Heart left ventricle (tissue), 16 donors: ENCODE data around the gene SSBP4. TPM values are rescaled to one million over a fixed set of nuclear protein-coding genes. Genes with fewer than 3 reads are reported as not detected.

Source experiments
- ATAC-seq, 4 donors: fragments of 200-7000 bp; cut with Tn5 transposase; one replicate each; pipeline ENCODE4 v1.9.1; 2020 to 2022; ENCODE audit warnings: moderate library complexity in 4 of 4, mild to moderate bottlenecking in 3 of 4, moderate number of reproducible peaks in 1 of 4
- DNase-seq, 5 donors: peaks; one replicate each; pipeline ENCODE4 v3.0.0-alpha.2; 2020
- H3K27ac ChIP-seq, 12 donors: fragments of 200-600 bp; sonication (generic) in 4 of 12; one replicate each; pipeline versions ENCODE4 v1.5.0 to v1.8.0; 2016 to 2022; ENCODE audit warnings: mild to moderate bottlenecking in 2 of 12
- H3K27me3 ChIP-seq, 9 donors: fragments of 200-600 bp; sonication (generic) in 2 of 9; one replicate each; pipeline versions ENCODE4 v1.5.1 to v1.8.0; 2016 to 2022; ENCODE audit warnings: mild to moderate bottlenecking in 3 of 9
- H3K36me3 ChIP-seq, 9 donors: fragments of 200-600 bp; sonication (generic) in 2 of 9; one replicate each; pipeline versions ENCODE4 v1.5.0 to v1.8.0; 2018 to 2022; ENCODE audit warnings: mild to moderate bottlenecking in 2 of 9
- H3K4me1 ChIP-seq, 12 donors: fragments of 200-600 bp; sonication (generic) in 4 of 12; one replicate each; pipeline versions ENCODE4 v1.5.0 to v1.8.0; 2016 to 2022; ENCODE audit warnings: mild to moderate bottlenecking in 3 of 12
- H3K4me3 ChIP-seq, 12 donors: fragments of 200-600 bp; sonication (generic) in 4 of 12; one replicate each; pipeline versions ENCODE4 v1.5.0 to v1.8.0; 2017 to 2022; ENCODE audit warnings: mild to moderate bottlenecking in 9 of 12, moderate library complexity in 4 of 12
- H3K9me3 ChIP-seq, 12 donors: fragments of 200-600 bp; sonication (generic) in 4 of 12; one replicate each; pipeline versions ENCODE4 v1.5.0 to v1.8.0; 2016 to 2022; ENCODE audit warnings: mild to moderate bottlenecking in 1 of 12
- POLR2A ChIP-seq, 2 donors: fragments of 450-650 bp; IDR thresholded peaks; one replicate each; pipeline ENCODE4 v1.6.1; 2017; ENCODE audit warnings: antibody characterized with exemption in 2 of 2, mild to moderate bottlenecking in 2 of 2, moderate library complexity in 2 of 2
- WGBS, 4 donors: extraction: QIAGEN DNeasy Blood & Tissue Kit in 2 of 4; methylation state at CpG; one replicate each; pipeline versions ENCODE4 v1.1.5 to v1.1.7; 2013 to 2018; 5-methylcytosine and 5-hydroxymethylcytosine counted together
- intact Hi-C, 10 donors: fragments of 100-400 bp; cut with DNase I; formaldehyde crosslinking; loops; one replicate each; pipeline versions ENCODE4 v1.11.1 to v1.14.2; 2022
- polyA plus RNA-seq, 2 donors: library from polyadenylated mRNA; stranded (reverse); fragments of 200-250 nt; gene quantifications; one replicate each; pipeline ENCODE4 v1.2.3, GENCODE V29; 2013
- total RNA-seq, 9 donors: library from RNA; depleted of rRNA in 2 of 9; stranded (reverse); fragments of >200 nt in 2 of 9; fragmentation: NEBNext Ultra II Directional in 3 of 9; extraction: Animal tissue kit (Norgen Biotek cat#: 25700) in 3 of 9; gene quantifications; one replicate each; pipeline versions ENCODE4 v1.1.0 to v1.2.4, GENCODE V29; 2016 to 2023
- TF ChIP-seq, protein P1 (sequence below), 12 donors: fragments of 200-600 bp; sonication (generic) in 4 of 12; IDR thresholded peaks; one replicate each; pipeline versions ENCODE4 v1.5.0 to v1.8.0; 2018 to 2022; ENCODE audit warnings: antibody characterized with exemption in 12 of 12, mild to moderate bottlenecking in 5 of 12
- donor health status: ischemic (EF 13 %, LVEDD 7.1; RV severe dilation, severe dysfunction).
- donor health status: healthy with polysubstance abuse.
- donor health status: DM: no; HTN: yes; CAD: no.
- donor health status: DM: no; HTN: no; CAD: no.
- donor health status: ischemic (EF 25% LVEDD 6.9; RV normal size, moderate dysfunction).
- donor health status: ischemic (EF 25% LVEDD 5.7; RV mildly dilated, moderate dysfunction).
- donor health status: healthy.
- donor health status: DM: yes; HTN: yes; CAD: no.
- donor health status: ischemic (EF 35%, LVEDD 5.7; RV mildly dilated, moderate dysfunction).
- donor health status: nonischemic (EF 11% LVEDD 7.7; RV severe dilation, severe dysfunction).
- donor health status: DM: yes; HTN: yes; CAD: no.
- donor health status: PGD.
- donor health status: ischemic (EF 29% LVEDD 5.4; RV normal size, mild dysfunction).
- donor health status: nonischemic (EF 23%, LVEDD 6.1; RV moderate dilation, normal function).

The SSBP4 gene
- total and polyA plus RNA-seq, 11 donors = 23.5 to 89.8 (median 29.4) TPM

GRCh38 chr19:18453269-18454024 lies 34.2 kb downstream of the SSBP4 start:
- no peak overlapping the region for H3K4me3 ChIP-seq
- H3K27me3 ChIP-seq = no peaks in the 10 kb centered on the region
- H3K27ac ChIP-seq = no peak overlapping the region
- no peak for TF ChIP-seq POLR2A (IDR thresholded peaks at IDR 0.05)
- TF ChIP-seq, protein P1, sequence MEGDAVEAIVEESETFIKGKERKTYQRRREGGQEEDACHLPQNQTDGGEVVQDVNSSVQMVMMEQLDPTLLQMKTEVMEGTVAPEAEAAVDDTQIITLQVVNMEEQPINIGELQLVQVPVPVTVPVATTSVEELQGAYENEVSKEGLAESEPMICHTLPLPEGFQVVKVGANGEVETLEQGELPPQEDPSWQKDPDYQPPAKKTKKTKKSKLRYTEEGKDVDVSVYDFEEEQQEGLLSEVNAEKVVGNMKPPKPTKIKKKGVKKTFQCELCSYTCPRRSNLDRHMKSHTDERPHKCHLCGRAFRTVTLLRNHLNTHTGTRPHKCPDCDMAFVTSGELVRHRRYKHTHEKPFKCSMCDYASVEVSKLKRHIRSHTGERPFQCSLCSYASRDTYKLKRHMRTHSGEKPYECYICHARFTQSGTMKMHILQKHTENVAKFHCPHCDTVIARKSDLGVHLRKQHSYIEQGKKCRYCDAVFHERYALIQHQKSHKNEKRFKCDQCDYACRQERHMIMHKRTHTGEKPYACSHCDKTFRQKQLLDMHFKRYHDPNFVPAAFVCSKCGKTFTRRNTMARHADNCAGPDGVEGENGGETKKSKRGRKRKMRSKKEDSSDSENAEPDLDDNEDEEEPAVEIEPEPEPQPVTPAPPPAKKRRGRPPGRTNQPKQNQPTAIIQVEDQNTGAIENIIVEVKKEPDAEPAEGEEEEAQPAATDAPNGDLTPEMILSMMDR (IDR thresholded peaks at IDR 0.05) = no peak
- peaks cover 0 to 27% (median 16%) of the 10 kb centered on the region in 12 donors for H3K4me1 ChIP-seq
- intact Hi-C loops = loop anchor here in 6 of 10 donors (5.0 to 10.0 kb wide), 6 partner anchors 119 to 394 kb away; partner anchors contain the start of genes REX1BD (in 3 of the 6) and UBA52 (in 2 of the 6)
- 86 to 91% (median 89%) methylated on average over 10 of the region's 10 CpGs for WGBS, 4 donors
- no peaks in the 10 kb centered on the region for H3K9me3 ChIP-seq
- no peak for DNase-seq
- no peak for ATAC-seq
- H3K36me3 ChIP-seq = peaks cover 0 to 94% (median 60%) of the 10 kb centered on the region in 9 donors

DNA sequence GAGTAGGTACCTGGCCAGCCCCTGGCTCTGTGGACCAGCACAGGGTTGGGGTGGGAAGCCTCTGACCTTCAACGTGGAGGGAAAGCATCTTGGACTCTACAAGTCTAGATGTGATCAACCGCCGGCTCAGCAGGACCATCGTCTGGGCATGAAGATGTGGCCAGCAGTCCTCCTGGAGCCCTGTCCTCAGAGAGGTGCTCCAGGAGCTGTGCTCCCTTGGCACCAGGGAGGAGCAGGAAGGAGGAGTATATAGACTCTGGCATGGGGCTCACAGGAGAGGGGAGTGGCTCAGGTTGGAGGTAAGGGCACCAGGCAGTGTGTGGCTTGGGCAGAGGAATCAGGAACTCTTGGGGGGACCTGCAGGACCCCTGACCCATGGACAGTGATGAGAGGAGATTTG lies 37.1 kb downstream of the SSBP4 start:
- Histone ChIP-seq H3K9me3 (peaks cover 0 to 5% (median 0%) of the 10 kb centered on the region in 12 donors), H3K27me3 (no peaks in the 10 kb centered on the region), H3K36me3 (peaks cover 0 to 93% (median 40%) of the 10 kb centered on the region in 9 donors), H3K4me1 (peaks cover 16 to 45% (median 32%) of the 10 kb centered on the region in 12 donors), H3K4me3 (no peak overlapping the region), H3K27ac (peak overlapping the region in 6 of 12 donors; percentile 6 to 93 (median 62))
- ATAC-seq (no peak), DNase-seq (no peak)
- intact Hi-C loops = loop anchor here in 4 of 10 donors (5.0 to 10.0 kb wide), 4 partner anchors 129 to 391 kb away; partner anchors contain the start of gene REX1BD (in 2 of the 4)
- TF ChIP-seq, protein P1 (IDR thresholded peaks at IDR 0.05) = no peak
- no peak for TF ChIP-seq POLR2A (IDR thresholded peaks at IDR 0.05)
- WGBS, 4 donors = 84 to 92% (median 89%) methylated on average over 4 of the region's 4 CpGs

DNA sequence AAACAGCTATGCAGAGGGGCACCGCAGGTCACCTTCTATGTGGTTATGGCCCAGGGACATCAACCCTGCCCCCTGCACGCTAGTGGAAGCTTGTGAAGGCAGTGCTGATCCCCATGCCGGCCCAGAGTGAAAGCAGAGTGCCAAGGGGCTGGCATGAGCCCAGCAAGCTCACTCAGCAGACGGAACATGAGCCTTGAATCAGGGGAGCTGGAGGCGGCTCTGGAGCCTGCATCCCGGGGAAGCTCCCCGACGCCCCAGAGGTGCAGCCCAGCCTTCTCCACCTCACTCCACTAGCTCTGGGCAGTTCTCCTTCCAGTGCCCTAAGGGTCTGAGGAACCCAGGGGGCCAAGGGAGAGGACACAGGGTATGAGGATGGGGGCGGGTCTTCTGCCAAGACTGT lies 37.8 kb downstream of the SSBP4 start:
- ATAC-seq = peak in 3 of 4 donors; percentile 30 to 49 (median 39)
- Histone ChIP-seq H3K4me1 (peaks cover 17 to 49% (median 36%) of the 10 kb centered on the region in 12 donors), H3K27ac (peak overlapping the region in 9 of 12 donors; percentile 5 to 93 (median 42)), H3K9me3 (peaks cover 0 to 5% (median 0%) of the 10 kb centered on the region in 12 donors), H3K27me3 (no peaks in the 10 kb centered on the region), H3K4me3 (no peak overlapping the region), H3K36me3 (peaks cover 0 to 93% (median 38%) of the 10 kb centered on the region in 9 donors)
- WGBS, 4 donors = 52 to 61% (median 55%) methylated on average over 7 to 9 of the region's 9 CpGs
- intact Hi-C loops = loop anchor here in 4 of 10 donors (5.0 to 10.0 kb wide), 4 partner anchors 128 to 390 kb away; partner anchors contain the start of gene REX1BD (in 2 of the 4)
- peak in 2 of 5 donors; percentile 76 to 82 for DNase-seq
- TF ChIP-seq POLR2A (IDR thresholded peaks at IDR 0.05) = no peak
- TF ChIP-seq, protein P1 (IDR thresholded peaks at IDR 0.05) = no peak
